HAP-1 (cell line): Measurements from ENCODE around the gene GALNT7.
A peak's percentile ranks its signal among the peaks of the same experiment; 100 is the strongest.

Source experiments
- DNase-seq, 2 experiments: peaks; one replicate each; pipeline ENCODE4 v3.0.0-alpha.2; 2016 to 2020; ENCODE audit warnings: low spot score in 2 of 2
- H3K27me3 ChIP-seq: fragments of 250-450 bp; sonication (Bioruptor Pico); 2 replicates; pipeline ENCODE4 v1.5.1; 2020; ENCODE audit warnings: low read depth, mild to moderate bottlenecking, moderate library complexity
- H3K36me3 ChIP-seq: fragments of 250-450 bp; sonication (Bioruptor Pico); replicated peaks from 2 replicates; pipeline ENCODE4 v1.5.1; 2020; ENCODE audit warnings: mild to moderate bottlenecking
- H3K4me1 ChIP-seq: fragments of 250-450 bp; sonication (Bioruptor Pico); 2 replicates; pipeline ENCODE4 v1.5.1; 2020; ENCODE audit warnings: mild to moderate bottlenecking
- H3K4me3 ChIP-seq: fragments of 250-450 bp; sonication (Bioruptor Pico); 2 replicates; pipeline ENCODE4 v1.5.1; 2020; ENCODE audit warnings: mild to moderate bottlenecking, moderate library complexity
- H3K9me3 ChIP-seq: fragments of 250-450 bp; sonication (Bioruptor Pico); 2 replicates; pipeline ENCODE4 v1.5.1; 2020; ENCODE audit warnings: mild to moderate bottlenecking, moderate library complexity
- in situ Hi-C: fragments of 300-500 bp; cut with MboI; formaldehyde crosslinking; loops from 3 replicates; pipeline ENCODE4 v1.14.3; 2020; ENCODE audit warnings: low sequenced_read_pairs, inconsistent platforms, mixed read lengths

The GALNT7 gene

GRCh38 chr4:173258866-173259265, 90.3 kb downstream of the GALNT7 start:
- H3K4me3 ChIP-seq, result no peak overlapping the region
- no peaks in the 10 kb centered on the region for H3K27me3 ChIP-seq
- no peak for DNase-seq
- H3K9me3 ChIP-seq, result no peaks in the 10 kb centered on the region
- no peaks in the 10 kb centered on the region for H3K4me1 ChIP-seq
- in situ Hi-C loops, result loop anchor here (5.0 kb wide), 1 partner anchor 237 kb away; no protein-coding TSS in a partner anchor
- H3K36me3 ChIP-seq, result no peaks in the 10 kb centered on the region

- DNase-seq, result no peak
- no peaks in the 10 kb centered on the region for H3K4me1 ChIP-seq
- H3K9me3 ChIP-seq, result no peaks in the 10 kb centered on the region
- H3K27me3 ChIP-seq, result no peaks in the 10 kb centered on the region
- no peak overlapping the region for H3K4me3 ChIP-seq
- no peaks in the 10 kb centered on the region for H3K36me3 ChIP-seq
- in situ Hi-C loops, result loop anchor here (5.0 kb wide), 1 partner anchor 237 kb away; no protein-coding TSS in a partner anchor
These were observed 90.7 kb downstream of the GALNT7 start for GRCh38 chr4:173259310-173259709.

DNA sequence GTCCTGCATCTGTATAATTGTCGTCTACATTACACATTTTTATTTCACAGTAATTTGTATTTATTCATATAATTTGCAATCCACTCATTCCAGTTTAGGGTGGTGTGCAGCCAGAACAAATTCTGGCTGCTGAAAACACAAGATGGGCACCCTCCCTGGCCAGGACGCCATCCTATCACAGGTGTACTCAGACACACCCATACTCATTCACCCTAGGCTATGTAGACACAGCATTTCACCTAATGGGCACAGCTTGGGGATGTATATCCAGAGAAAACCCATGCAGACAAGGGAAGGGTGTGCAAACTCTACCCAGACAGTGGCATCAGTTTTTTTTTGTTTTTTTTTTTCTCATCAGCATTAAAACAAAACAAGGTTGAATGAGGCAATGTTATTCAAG, 92.4 kb downstream of the GALNT7 start:
- no peak for DNase-seq
- in situ Hi-C loops, result no loop called here
- H3K4me3 ChIP-seq, result no peak overlapping the region
- H3K4me1 ChIP-seq, result no peaks in the 10 kb centered on the region
- no peaks in the 10 kb centered on the region for H3K27me3 ChIP-seq
- no peaks in the 10 kb centered on the region for H3K9me3 ChIP-seq
- H3K36me3 ChIP-seq, result no peaks in the 10 kb centered on the region

DNA sequence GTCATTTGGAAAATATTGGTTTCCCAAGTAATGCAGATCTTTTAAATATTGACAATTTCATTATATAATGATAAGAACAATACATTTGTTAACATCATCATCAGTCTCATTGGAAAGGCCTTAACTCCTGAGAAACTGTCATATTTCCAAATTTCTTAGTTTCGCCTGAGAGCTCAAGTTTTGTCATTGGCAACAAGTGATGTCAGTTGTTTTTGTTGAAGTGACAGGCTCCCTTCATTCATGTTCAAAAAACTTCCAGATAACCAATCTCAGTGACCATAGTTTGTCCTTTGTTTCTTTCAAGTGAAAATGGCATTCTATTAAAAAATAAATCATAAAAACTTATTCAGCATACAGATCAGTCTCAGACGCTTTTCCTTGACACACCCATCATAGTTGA, 93.8 kb downstream of the GALNT7 start:
- Histone ChIP-seq H3K27me3 (no peaks in the 10 kb centered on the region), H3K36me3 (no peaks in the 10 kb centered on the region), H3K4me1 (no peaks in the 10 kb centered on the region), H3K4me3 (no peak overlapping the region), H3K9me3 (no peaks in the 10 kb centered on the region)
- in situ Hi-C loops, result no loop called here
- DNase-seq, result no peak

GRCh38 chr4:173264245-173264644, 95.6 kb downstream of the GALNT7 start:
- in situ Hi-C loops, result no loop called here
- H3K27me3 ChIP-seq, result no peaks in the 10 kb centered on the region
- H3K4me3 ChIP-seq, result no peak overlapping the region

GRCh38 chr4:173264684-173265185, 96.1 kb downstream of the GALNT7 start:
- Histone ChIP-seq H3K36me3 (no peaks in the 10 kb centered on the region), H3K4me1 (no peaks in the 10 kb centered on the region), H3K4me3 (no peak overlapping the region), H3K9me3 (no peaks in the 10 kb centered on the region), H3K27me3 (no peaks in the 10 kb centered on the region)
- in situ Hi-C loops, result no loop called here
- DNase-seq, result peak in 1 of 2 experiments; percentile 25

More at GRCh38 chr4:173264245-173264644, 95.6 kb downstream of the GALNT7 start:
- no peak for DNase-seq
- Histone ChIP-seq H3K4me1 (no peaks in the 10 kb centered on the region), H3K36me3 (no peaks in the 10 kb centered on the region), H3K9me3 (no peaks in the 10 kb centered on the region)

GRCh38 chr4:173265751-173266150, 97.1 kb downstream of the GALNT7 start:
- no peaks in the 10 kb centered on the region for H3K9me3 ChIP-seq
- no peaks in the 10 kb centered on the region for H3K36me3 ChIP-seq
- H3K4me1 ChIP-seq, result no peaks in the 10 kb centered on the region
- no peaks in the 10 kb centered on the region for H3K27me3 ChIP-seq
- DNase-seq, result no peak
- in situ Hi-C loops, result no loop called here
- no peak overlapping the region for H3K4me3 ChIP-seq

GRCh38 chr4:173267711-173268110, 99.1 kb downstream of the GALNT7 start:
- H3K9me3 ChIP-seq, result no peaks in the 10 kb centered on the region
- H3K27me3 ChIP-seq, result no peaks in the 10 kb centered on the region
- no peak overlapping the region for H3K4me3 ChIP-seq
- DNase-seq, result no peak
- no peaks in the 10 kb centered on the region for H3K36me3 ChIP-seq
- no peaks in the 10 kb centered on the region for H3K4me1 ChIP-seq
- in situ Hi-C loops, result no loop called here

- DNase-seq, result no peak
- H3K36me3 ChIP-seq, result no peaks in the 10 kb centered on the region
- in situ Hi-C loops, result no loop called here
These were observed 100.7 kb downstream of the GALNT7 start for GRCh38 chr4:173269280-173269679.

DNA sequence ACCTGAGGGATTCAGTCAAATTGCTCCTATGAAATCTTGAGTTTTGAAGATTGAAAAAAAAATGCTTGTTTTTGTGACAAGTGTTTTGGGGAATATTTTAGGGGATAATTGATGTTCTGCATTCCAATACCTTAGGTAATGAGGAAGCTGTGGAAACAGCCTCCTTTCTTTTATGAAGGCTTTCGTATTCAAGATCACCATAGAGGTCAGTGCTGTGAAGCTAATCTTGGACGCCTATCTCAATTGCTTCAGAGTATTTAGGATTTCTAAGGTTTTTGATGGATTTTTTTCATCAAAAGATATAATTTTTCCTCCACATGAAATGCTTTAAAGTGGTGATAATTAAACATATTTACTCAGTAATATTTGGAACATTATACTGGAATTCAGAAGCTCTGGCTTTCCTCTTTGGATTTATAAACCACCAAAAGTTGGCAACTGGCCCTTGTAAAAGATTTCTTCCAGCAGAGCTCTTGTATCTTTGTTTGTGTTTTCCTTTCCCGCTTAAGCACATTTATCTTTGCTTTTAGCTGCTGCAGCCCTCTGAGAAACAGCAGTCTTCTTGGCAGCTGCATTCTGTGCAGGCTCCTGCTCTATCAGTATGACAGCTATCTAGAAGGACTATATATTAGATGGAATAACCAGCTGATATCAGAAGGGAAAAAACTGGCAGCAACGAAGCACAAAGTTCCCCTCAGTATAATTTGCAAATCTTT, 101.9 kb downstream of the GALNT7 start:
- no peaks in the 10 kb centered on the region for H3K4me1 ChIP-seq
- DNase-seq, result no peak
- H3K36me3 ChIP-seq, result no peaks in the 10 kb centered on the region
- no peaks in the 10 kb centered on the region for H3K27me3 ChIP-seq
- no peak overlapping the region for H3K4me3 ChIP-seq
- H3K9me3 ChIP-seq, result no peaks in the 10 kb centered on the region
- in situ Hi-C loops, result no loop called here

More at GRCh38 chr4:173269280-173269679, 100.7 kb downstream of the GALNT7 start:
- no peaks in the 10 kb centered on the region for H3K27me3 ChIP-seq
- H3K4me3 ChIP-seq, result no peak overlapping the region
- no peaks in the 10 kb centered on the region for H3K9me3 ChIP-seq
- H3K4me1 ChIP-seq, result no peaks in the 10 kb centered on the region

DNA sequence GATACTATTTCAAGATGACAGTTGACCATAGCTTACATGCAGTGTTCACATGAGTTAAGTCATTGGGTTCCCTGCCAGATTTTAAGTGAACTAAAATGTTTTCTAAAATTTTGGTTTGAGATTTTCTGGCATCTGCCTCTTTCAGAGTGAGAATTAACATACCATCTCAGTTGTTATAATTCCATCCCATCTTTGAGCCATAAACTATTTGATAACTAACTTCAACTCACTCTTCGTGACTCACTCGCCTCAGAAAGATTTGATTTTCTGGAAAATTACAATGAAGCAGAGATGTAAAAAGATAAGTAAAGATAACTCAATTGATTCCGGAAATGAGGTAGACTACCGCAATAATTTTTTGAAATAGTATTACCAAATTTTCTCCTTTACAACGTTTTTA, 103.7 kb downstream of the GALNT7 start:
- no peak overlapping the region for H3K4me3 ChIP-seq
- no peaks in the 10 kb centered on the region for H3K36me3 ChIP-seq
- DNase-seq, result no peak
- H3K9me3 ChIP-seq, result no peaks in the 10 kb centered on the region
- no peaks in the 10 kb centered on the region for H3K4me1 ChIP-seq
- H3K27me3 ChIP-seq, result no peaks in the 10 kb centered on the region
- in situ Hi-C loops, result no loop called here

DNA sequence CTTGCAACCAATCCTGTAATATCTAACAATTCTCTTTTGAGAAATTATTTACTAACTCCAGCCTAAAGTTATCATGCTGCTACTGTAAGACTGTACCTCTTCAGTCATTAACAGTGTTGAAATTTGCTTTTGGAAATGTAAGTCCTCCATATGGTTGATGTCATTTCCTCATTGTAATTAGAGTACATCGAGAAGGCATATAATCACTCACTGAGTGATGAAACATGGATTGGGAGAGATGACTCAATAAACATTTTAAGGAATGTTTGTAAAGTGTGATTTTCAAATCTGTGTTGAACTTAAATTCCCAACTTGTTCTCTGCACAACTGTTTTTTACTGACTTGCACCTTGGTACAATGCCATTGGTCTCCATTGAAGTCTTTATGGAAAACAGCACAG, 104.4 kb downstream of the GALNT7 start:
- no peaks in the 10 kb centered on the region for H3K4me1 ChIP-seq
- H3K9me3 ChIP-seq, result no peaks in the 10 kb centered on the region
- in situ Hi-C loops, result no loop called here

GRCh38 chr4:173273941-173274340, 105.3 kb downstream of the GALNT7 start:
- no peaks in the 10 kb centered on the region for H3K9me3 ChIP-seq
- no peaks in the 10 kb centered on the region for H3K4me1 ChIP-seq
- H3K36me3 ChIP-seq, result no peaks in the 10 kb centered on the region
- no peak for DNase-seq
- in situ Hi-C loops, result no loop called here
- no peaks in the 10 kb centered on the region for H3K27me3 ChIP-seq
- H3K4me3 ChIP-seq, result no peak overlapping the region

More for the DNA sequence above, 104.4 kb downstream of the GALNT7 start:
- H3K36me3 ChIP-seq, result no peaks in the 10 kb centered on the region
- no peak for DNase-seq
- no peak overlapping the region for H3K4me3 ChIP-seq
- no peaks in the 10 kb centered on the region for H3K27me3 ChIP-seq

DNA sequence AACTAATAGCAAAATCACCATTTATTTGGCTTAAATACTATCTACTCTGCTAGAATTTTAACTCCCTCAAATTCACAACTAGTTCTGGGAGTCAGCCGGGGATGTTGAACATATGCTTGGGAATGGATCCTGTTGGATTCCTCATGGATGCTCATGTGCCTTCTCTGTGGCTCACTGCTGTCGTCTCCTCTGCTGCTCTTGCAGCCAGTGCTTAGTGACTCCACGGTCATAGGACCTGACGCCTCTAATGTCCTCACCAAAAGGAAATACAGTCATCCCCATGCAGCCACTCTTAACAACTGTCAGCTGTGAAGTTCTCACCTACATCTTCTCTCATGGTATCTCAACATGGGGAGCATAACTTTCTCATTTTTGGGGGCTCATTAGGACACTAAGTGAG, 106.1 kb downstream of the GALNT7 start:
- in situ Hi-C loops, result no loop called here
- Histone ChIP-seq H3K36me3 (no peaks in the 10 kb centered on the region), H3K4me3 (no peak overlapping the region), H3K9me3 (no peaks in the 10 kb centered on the region), H3K27me3 (no peaks in the 10 kb centered on the region), H3K4me1 (no peaks in the 10 kb centered on the region)
- no peak for DNase-seq
